Measurements from ENCODE around the gene ENKD1. TPM values are rescaled to one million over a fixed set of nuclear protein-coding genes. Genes with fewer than 3 reads are reported as not detected.

Gene ENKD1
- total and polyA plus RNA-seq, 2 of the 4 experiments (the other 2 are of a cell fraction), result 2.9 to 6.3 TPM

DNA sequence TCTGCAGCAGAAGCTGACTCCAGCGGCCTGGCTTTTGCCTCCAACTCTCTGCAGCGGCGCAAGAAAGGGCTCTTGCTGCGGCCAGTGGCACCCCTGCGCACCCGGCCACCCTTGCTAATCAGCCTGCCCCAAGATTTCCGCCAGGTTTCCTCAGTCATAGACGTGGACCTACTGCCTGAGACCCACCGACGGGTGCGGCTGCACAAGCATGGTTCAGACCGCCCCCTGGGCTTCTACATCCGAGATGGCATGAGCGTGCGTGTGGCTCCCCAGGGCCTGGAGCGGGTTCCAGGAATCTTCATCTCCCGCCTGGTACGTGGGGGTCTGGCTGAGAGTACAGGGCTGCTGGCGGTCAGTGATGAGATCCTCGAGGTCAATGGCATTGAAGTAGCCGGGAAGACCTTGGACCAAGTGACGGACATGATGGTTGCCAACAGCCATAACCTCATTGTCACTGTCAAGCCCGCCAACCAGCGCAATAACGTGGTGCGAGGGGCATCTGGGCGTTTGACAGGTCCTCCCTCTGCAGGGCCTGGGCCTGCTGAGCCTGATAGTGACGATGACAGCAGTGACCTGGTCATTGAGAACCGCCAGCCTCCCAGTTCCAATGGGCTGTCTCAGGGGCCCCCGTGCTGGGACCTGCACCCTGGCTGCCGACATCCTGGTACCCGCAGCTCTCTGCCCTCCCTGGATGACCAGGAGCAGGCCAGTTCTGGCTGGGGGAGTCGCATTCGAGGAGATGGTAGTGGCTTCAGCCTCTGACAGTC, 4.5 kb downstream of the ENKD1 start:
- intact Hi-C loops (cut with micrococcal nuclease), result no loop called here
- TF ChIP-seq RCOR1 (IDR thresholded peaks at IDR 0.05; ENCODE audit: insufficient replicate concordance, low read length) (no peak), CEBPB (IDR thresholded peaks at IDR 0.05; ENCODE audit: low read depth, low read length) (no peak), POLR2A (IDR thresholded peaks at IDR 0.05; ENCODE audit: low read depth, low read length) (no peak), RFX5 (IDR thresholded peaks at IDR 0.05; ENCODE audit: low read depth, low read length) (no peak), RAD21 (IDR thresholded peaks at IDR 0.05; ENCODE audit: low read length) (no peak), MXI1 (IDR thresholded peaks at IDR 0.05; ENCODE audit: borderline replicate concordance, low read depth, low read length) (no peak), SMC3 (IDR thresholded peaks at IDR 0.05; ENCODE audit: low read depth, low read length) (no peak), MAFK (IDR thresholded peaks at IDR 0.05; ENCODE audit: low read depth, low read length) (no peak)
- TF ChIP-seq, protein P1, sequence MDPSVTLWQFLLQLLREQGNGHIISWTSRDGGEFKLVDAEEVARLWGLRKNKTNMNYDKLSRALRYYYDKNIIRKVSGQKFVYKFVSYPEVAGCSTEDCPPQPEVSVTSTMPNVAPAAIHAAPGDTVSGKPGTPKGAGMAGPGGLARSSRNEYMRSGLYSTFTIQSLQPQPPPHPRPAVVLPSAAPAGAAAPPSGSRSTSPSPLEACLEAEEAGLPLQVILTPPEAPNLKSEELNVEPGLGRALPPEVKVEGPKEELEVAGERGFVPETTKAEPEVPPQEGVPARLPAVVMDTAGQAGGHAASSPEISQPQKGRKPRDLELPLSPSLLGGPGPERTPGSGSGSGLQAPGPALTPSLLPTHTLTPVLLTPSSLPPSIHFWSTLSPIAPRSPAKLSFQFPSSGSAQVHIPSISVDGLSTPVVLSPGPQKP (IDR thresholded peaks at IDR 0.05; ENCODE audit: borderline replicate concordance, low read depth, low read length), result no peak
- TF ChIP-seq, protein P2, sequence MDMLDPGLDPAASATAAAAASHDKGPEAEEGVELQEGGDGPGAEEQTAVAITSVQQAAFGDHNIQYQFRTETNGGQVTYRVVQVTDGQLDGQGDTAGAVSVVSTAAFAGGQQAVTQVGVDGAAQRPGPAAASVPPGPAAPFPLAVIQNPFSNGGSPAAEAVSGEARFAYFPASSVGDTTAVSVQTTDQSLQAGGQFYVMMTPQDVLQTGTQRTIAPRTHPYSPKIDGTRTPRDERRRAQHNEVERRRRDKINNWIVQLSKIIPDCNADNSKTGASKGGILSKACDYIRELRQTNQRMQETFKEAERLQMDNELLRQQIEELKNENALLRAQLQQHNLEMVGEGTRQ (IDR thresholded peaks at IDR 0.05; ENCODE audit: low read depth, low read length), result no peak
- dilution Hi-C loops (cut with HindIII; ENCODE audit: low sequenced_read_pairs, unreplicated experiment), result no loop called here

More for the DNA sequence above, 4.5 kb downstream of the ENKD1 start:
- Histone ChIP-seq H2BK120ac (ENCODE audit: low read depth, low read length) (no peak overlapping the region), H3K27ac (ENCODE audit: insufficient read depth, low read length) (no peak overlapping the region), H3K4me3 (ENCODE audit: insufficient read depth, low read depth, low read length) (no peak overlapping the region), H4K5ac (ENCODE audit: low read depth, low read length) (no peak overlapping the region), H4K8ac (ENCODE audit: low read depth in 2 of 2, low read length in 2 of 2) (no peak overlapping the region), H3K4me1 (ENCODE audit: control insufficient read depth, insufficient read depth, low read length) (peaks cover 11% of the 10 kb centered on the region), H3K9me1 (ENCODE audit: insufficient read depth, low read length) (peaks cover 4% of the 10 kb centered on the region), H2AK5ac (ENCODE audit: low read depth, low read length) (no peak overlapping the region), H4K91ac (ENCODE audit: insufficient read depth, low read depth, low read length) (no peak overlapping the region), H3K9me3 (ENCODE audit: control insufficient read depth, insufficient read depth, low read length) (no peaks in the 10 kb centered on the region), H2BK5ac (ENCODE audit: low read depth, low read length, poor library complexity, severe bottlenecking) (no peak overlapping the region), H3K9ac (ENCODE audit: low read depth, low read length) (no peak overlapping the region), H3K56ac (ENCODE audit: extremely low read depth, insufficient read depth, low read length) (no peak overlapping the region), H2AFZ (replicated peaks; ENCODE audit: low read length, poor library complexity) (no peak overlapping the region), H3K4ac (ENCODE audit: low read depth, low read length) (no peak overlapping the region), H3K79me1 (ENCODE audit: low read depth in 1 of 2, low read length in 2 of 2) (peaks cover 11 to 32% of the 10 kb centered on the region in 2 experiments), H4K20me1 (ENCODE audit: insufficient read depth, low read length) (peaks cover 5% of the 10 kb centered on the region), H3K14ac (replicated peaks; ENCODE audit: low read depth, low read length) (no peak overlapping the region), H3K4me2 (ENCODE audit: low read depth, low read length) (no peak overlapping the region), H3K27me3 (ENCODE audit: control insufficient read depth, insufficient read depth, low read length) (no peaks in the 10 kb centered on the region), H3K36me3 (ENCODE audit: control insufficient read depth, insufficient read depth, low read length) (peaks cover 3% of the 10 kb centered on the region; the same call in 1 of the 2 replicates), H2AK9ac (replicated peaks; ENCODE audit: low read depth, low read length, poor library complexity) (no peak overlapping the region), H3K23ac (ENCODE audit: low read depth, low read length) (no peak overlapping the region), H3K18ac (ENCODE audit: low read depth, low read length) (no peak overlapping the region), H2BK15ac (ENCODE audit: low read depth, low read length) (no peak overlapping the region), H2BK20ac (ENCODE audit: low read depth, low read length) (no peak overlapping the region)
- CTCF ChIA-PET, result no interaction called here
- ATAC-seq (ENCODE audit: low read depth), result no peak
- POLR2A ChIA-PET (ENCODE audit: unreplicated experiment), result no interaction called here
- no peak for DNase-seq
- 95% methylated on average over 28 of the region's 34 CpGs; no CpG with 5 or more reads in 1 of the 2 experiments for WGBS, 2 experiments (ENCODE audit: extremely low coverage in 2 of 2, insufficient read length in 1 of 2)
- in situ Hi-C loops (cut with MboI; ENCODE audit: low sequenced_read_pairs), result loop anchor here (10.0 kb wide), 1 partner anchor 137 kb away; the partner anchor contains the start of gene RIPOR1
- BruUV-seq (replicated peaks), result no TSS peak
